Lower lobe of right lung (tissue), 2 donors: ENCODE measurements around the gene SLC24A1. TPM values are rescaled to one million over a fixed set of nuclear protein-coding genes. Genes with fewer than 3 reads are reported as not detected.

Experiments
- ATAC-seq, 2 donors: fragments of 200-7000 bp; cut with Tn5 transposase; one replicate each; pipeline ENCODE4 v1.9.1; 2020 to 2022; ENCODE audit warnings: mild to moderate bottlenecking in 2 of 2, moderate library complexity in 2 of 2
- DNase-seq: peaks from one replicate; pipeline ENCODE4 v3.0.0-alpha.2; 2020
- H3K27ac ChIP-seq: fragments of 200-600 bp; one replicate; pipeline ENCODE4 v1.8.0; 2022
- H3K27me3 ChIP-seq: fragments of 200-600 bp; one replicate; pipeline ENCODE4 v1.8.0; 2022; ENCODE audit warnings: low read depth
- H3K36me3 ChIP-seq: fragments of 200-600 bp; one replicate; pipeline ENCODE4 v1.8.0; 2022; ENCODE audit warnings: mild to moderate bottlenecking
- H3K4me1 ChIP-seq: fragments of 200-600 bp; one replicate; pipeline ENCODE4 v1.8.0; 2022
- H3K4me3 ChIP-seq: fragments of 200-600 bp; one replicate; pipeline ENCODE4 v1.8.0; 2022; ENCODE audit warnings: mild to moderate bottlenecking
- H3K9me3 ChIP-seq: fragments of 200-600 bp; one replicate; pipeline ENCODE4 v1.8.0; 2022
- intact Hi-C: fragments of 100-400 bp; cut with DNase I; formaldehyde crosslinking; loops from one replicate; pipeline ENCODE4 v1.11.0; 2022
- total RNA-seq: library from RNA; stranded (reverse); fragmentation: NEBNext Ultra II Directional; extraction: Animal tissue kit (Norgen Biotek cat#: 25700); gene quantifications from one replicate; pipeline ENCODE4 v1.2.1, GENCODE V29; 2021
- TF ChIP-seq, protein P1 (sequence below): fragments of 200-600 bp; IDR thresholded peaks from one replicate; pipeline ENCODE4 v1.8.0; 2022; ENCODE audit warnings: antibody characterized with exemption, mild to moderate bottlenecking
- donor health status: DM: no; HTN: yes; CAD: no; lungs with severe emphysema.

SLC24A1 gene
- total RNA-seq, 1 donor from 2014 or later: 11.4 TPM

DNA sequence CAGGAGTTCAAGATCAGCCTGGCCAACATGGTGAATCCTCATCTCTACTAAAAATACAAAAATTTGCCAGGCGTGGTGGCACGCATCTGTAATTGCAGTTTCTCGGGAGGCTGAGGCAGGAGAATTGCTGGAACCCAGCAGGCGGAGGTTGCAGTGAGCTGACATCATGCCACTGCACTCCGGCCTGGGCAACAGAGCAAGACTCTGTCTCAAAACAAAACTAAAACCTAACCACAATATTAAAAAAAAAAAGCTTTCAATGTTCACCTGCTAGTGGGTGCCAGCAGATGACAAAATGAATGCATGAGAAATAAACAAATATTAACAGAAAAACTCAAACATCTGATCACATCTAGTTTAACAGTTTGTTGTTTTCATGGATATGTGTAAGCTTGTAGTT, 9.0 kb downstream of the SLC24A1 start:
- peaks cover 6% of the 10 kb centered on the region for H3K36me3 ChIP-seq
- DNase-seq: no peak
- no peaks in the 10 kb centered on the region for H3K27me3 ChIP-seq
- no peaks in the 10 kb centered on the region for H3K9me3 ChIP-seq
- no peak overlapping the region for H3K4me3 ChIP-seq
- no peak overlapping the region for H3K27ac ChIP-seq
- no peaks in the 10 kb centered on the region for H3K4me1 ChIP-seq
- TF ChIP-seq, protein P1, sequence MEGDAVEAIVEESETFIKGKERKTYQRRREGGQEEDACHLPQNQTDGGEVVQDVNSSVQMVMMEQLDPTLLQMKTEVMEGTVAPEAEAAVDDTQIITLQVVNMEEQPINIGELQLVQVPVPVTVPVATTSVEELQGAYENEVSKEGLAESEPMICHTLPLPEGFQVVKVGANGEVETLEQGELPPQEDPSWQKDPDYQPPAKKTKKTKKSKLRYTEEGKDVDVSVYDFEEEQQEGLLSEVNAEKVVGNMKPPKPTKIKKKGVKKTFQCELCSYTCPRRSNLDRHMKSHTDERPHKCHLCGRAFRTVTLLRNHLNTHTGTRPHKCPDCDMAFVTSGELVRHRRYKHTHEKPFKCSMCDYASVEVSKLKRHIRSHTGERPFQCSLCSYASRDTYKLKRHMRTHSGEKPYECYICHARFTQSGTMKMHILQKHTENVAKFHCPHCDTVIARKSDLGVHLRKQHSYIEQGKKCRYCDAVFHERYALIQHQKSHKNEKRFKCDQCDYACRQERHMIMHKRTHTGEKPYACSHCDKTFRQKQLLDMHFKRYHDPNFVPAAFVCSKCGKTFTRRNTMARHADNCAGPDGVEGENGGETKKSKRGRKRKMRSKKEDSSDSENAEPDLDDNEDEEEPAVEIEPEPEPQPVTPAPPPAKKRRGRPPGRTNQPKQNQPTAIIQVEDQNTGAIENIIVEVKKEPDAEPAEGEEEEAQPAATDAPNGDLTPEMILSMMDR: no peak
- intact Hi-C loops: no loop called here
- ATAC-seq: no peak

DNA sequence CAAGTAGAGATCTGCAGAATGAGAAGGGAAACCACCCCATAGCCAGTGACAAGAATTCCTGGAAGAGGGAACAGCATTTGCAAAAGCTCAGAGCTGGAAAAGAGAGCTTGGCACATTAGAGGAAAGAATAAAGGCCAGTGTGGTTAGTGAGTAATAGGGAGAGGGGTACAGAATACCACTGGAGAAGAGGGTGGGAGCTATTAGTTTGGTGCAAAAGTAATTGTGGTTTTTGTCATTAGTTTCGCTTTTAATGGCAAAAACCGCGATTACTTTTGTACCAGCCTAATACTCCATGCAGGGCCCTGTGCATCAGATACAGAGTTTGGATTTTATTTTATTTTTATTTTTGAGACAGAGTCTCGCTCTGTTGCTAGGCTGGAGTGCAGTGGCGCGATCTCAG, 9.8 kb downstream of the SLC24A1 start:
- H3K36me3 ChIP-seq: no peaks in the 10 kb centered on the region
- H3K4me3 ChIP-seq: no peak overlapping the region
- TF ChIP-seq, protein P1: no peak
- H3K9me3 ChIP-seq: no peaks in the 10 kb centered on the region
- H3K4me1 ChIP-seq: no peaks in the 10 kb centered on the region
- no peak for DNase-seq
- intact Hi-C loops: no loop called here
- no peak for ATAC-seq
- no peaks in the 10 kb centered on the region for H3K27me3 ChIP-seq
- H3K27ac ChIP-seq: no peak overlapping the region

DNA sequence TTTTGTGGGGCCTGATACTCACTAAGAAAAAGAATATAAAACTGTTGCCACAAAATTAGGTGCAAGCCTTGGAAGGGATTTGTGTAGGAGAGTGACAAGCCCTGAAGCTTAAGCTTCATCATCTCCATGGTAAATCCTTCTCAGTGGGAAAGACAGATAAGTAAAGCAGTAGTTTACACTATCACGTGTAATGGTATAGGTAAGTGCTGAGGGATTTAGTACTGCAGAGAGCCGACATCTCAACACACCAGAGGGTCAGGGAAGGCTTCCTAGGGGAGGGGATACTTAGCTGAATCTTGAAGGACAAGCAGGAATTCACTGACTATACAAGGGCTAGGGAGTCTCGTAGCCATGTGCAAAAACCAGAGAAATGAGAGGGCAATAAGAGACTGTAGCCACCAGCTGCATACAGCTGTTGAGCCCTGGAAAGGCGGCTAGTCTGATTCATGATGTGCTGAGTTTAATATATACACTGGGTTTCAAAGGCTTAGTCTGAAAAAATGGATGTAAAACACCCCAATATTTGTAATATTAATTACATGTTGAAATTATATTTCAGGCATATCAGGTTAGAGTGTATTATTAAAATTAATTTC, 11.1 kb downstream of the SLC24A1 start:
- no peaks in the 10 kb centered on the region for H3K27me3 ChIP-seq
- ATAC-seq (no peak), DNase-seq (no peak)
- intact Hi-C loops: no loop called here
- H3K27ac ChIP-seq: no peak overlapping the region
- no peak overlapping the region for H3K4me3 ChIP-seq
- H3K36me3 ChIP-seq: no peaks in the 10 kb centered on the region
- no peaks in the 10 kb centered on the region for H3K9me3 ChIP-seq
- H3K4me1 ChIP-seq: no peaks in the 10 kb centered on the region
- TF ChIP-seq, protein P1: no peak

DNA sequence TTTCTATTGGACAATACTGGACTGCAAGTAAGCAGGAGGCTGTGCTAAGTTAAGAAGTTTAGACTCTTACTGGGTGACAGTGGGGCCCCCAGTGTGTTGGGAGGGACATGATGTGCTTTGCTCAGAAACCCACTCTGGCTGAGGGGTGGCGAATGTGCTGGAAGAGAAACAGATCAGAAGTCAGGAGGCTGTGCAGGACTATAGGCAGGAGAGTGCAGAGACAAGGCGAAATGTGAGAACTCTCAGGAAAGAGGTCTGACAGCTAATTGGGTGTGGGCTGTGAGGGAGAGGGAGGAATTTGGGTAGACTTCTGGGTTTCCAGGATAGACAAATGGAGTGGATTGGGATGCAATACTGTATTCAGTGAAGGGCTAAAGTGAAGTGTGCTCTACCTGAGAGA, 12.0 kb downstream of the SLC24A1 start:
- Histone ChIP-seq H3K27me3 (no peaks in the 10 kb centered on the region), H3K36me3 (no peaks in the 10 kb centered on the region), H3K9me3 (no peaks in the 10 kb centered on the region), H3K27ac (no peak overlapping the region), H3K4me3 (no peak overlapping the region), H3K4me1 (peaks cover 5% of the 10 kb centered on the region)
- TF ChIP-seq, protein P1: no peak
- ATAC-seq: no peak
- intact Hi-C loops: no loop called here
- DNase-seq: no peak

DNA sequence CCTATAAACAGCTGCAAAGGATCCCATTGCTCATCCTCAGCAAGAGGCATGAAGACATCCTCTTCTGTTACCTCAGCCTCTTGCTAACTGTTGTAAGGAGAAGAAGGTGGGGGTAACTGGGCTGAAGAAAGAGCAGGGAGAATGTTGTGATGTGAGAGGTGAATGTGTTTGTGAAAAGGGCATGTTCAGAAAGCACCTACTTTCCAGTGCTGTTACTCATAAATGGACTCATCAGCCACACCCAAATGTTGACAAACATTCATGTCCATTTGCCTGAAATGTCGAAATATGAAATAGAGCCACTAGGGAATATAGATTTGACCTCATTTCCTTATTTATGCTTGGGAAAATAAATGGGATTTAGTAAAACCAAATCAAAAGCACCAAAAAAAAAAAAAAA, 12.6 kb downstream of the SLC24A1 start:
- Histone ChIP-seq H3K9me3 (no peaks in the 10 kb centered on the region), H3K4me3 (no peak overlapping the region), H3K27ac (no peak overlapping the region), H3K4me1 (peaks cover 6% of the 10 kb centered on the region), H3K27me3 (no peaks in the 10 kb centered on the region), H3K36me3 (no peaks in the 10 kb centered on the region)
- DNase-seq (no peak), ATAC-seq (no peak)
- intact Hi-C loops: no loop called here
- TF ChIP-seq, protein P1: no peak
